Smooth muscle cell (in vitro differentiated cells): ENCODE data around the gene CYP2J2. TPM values are rescaled to one million over a fixed set of nuclear protein-coding genes. Genes with fewer than 3 reads are reported as not detected.

ENCODE experiments used
- DNase-seq: peaks from one replicate; lab custom pipeline; 2025; ENCODE audit not compliant: unreplicated experiment; lab: John Stamatoyannopoulos, UW
- H2AFZ ChIP-seq: fragments of 200-600 bp; sonication (generic); 2 replicates; pipeline ENCODE4 v1.6.0; 2016; ENCODE audit warnings: antibody characterized with exemption, low read depth, mild to moderate bottlenecking
- H3F3A ChIP-seq: fragments of 200-600 bp; sonication (generic); 2 replicates; pipeline ENCODE4 v1.6.0; 2017; ENCODE audit warnings: antibody characterized with exemption, low read depth
- H3K27ac ChIP-seq: fragments of 200-600 bp; sonication (generic); 2 replicates; pipeline ENCODE4 v1.5.1; 2016; ENCODE audit warnings: low read depth, mild to moderate bottlenecking
- H3K27me3 ChIP-seq: fragments of 200-600 bp; sonication (generic); 2 replicates; pipeline ENCODE4 v1.6.1; 2016; ENCODE audit warnings: low read depth, mild to moderate bottlenecking
- H3K36me3 ChIP-seq: fragments of 200-600 bp; sonication (generic); 2 replicates; pipeline ENCODE4 v1.5.1; 2016; ENCODE audit warnings: low read depth
- H3K4me1 ChIP-seq: fragments of 200-600 bp; sonication (generic); 2 replicates; pipeline ENCODE4 v1.5.1; 2016; ENCODE audit warnings: low read depth
- H3K4me2 ChIP-seq: fragments of 200-600 bp; sonication (generic); 2 replicates; pipeline ENCODE4 v1.6.0; 2016; ENCODE audit warnings: mild to moderate bottlenecking
- H3K4me3 ChIP-seq: fragments of 200-600 bp; sonication (generic); 2 replicates; pipeline ENCODE4 v1.5.1; 2016; ENCODE audit warnings: mild to moderate bottlenecking
- H3K79me2 ChIP-seq: fragments of 200-600 bp; sonication (generic); 2 replicates; pipeline ENCODE4 v1.6.0; 2016; ENCODE audit warnings: low read depth, mild to moderate bottlenecking
- H3K9ac ChIP-seq: fragments of 200-600 bp; sonication (generic); 2 replicates; pipeline ENCODE4 v1.6.0; 2016; ENCODE audit warnings: low read depth
- H3K9me3 ChIP-seq: fragments of 200-600 bp; sonication (generic); replicated peaks from 2 replicates; pipeline ENCODE4 v1.5.1; 2016; ENCODE audit warnings: low read depth
- H4K20me1 ChIP-seq: fragments of 200-600 bp; sonication (generic); 2 replicates; pipeline ENCODE4 v1.6.0; 2016; ENCODE audit warnings: low read depth
- CTCF ChIP-seq: fragments of 200-600 bp; sonication (generic); IDR thresholded peaks from 2 replicates; pipeline ENCODE4 v1.5.1; 2017; ENCODE audit warnings: borderline replicate concordance, mild to moderate bottlenecking, antibody characterized with exemption; ENCODE audit not compliant: insufficient read depth, poor library complexity, severe bottlenecking
- WGBS: methylation state at CpG from one replicate; pipeline ENCODE4 v1.1.7; 2016; ENCODE audit warnings: low lambda C conversion rate; 5-methylcytosine and 5-hydroxymethylcytosine counted together
- polyA plus RNA-seq: library from polyadenylated mRNA; unstranded; fragments of >200 nt; fragmentation: Nextera tagmentation; extraction: Ambion mirVana; gene quantifications from 2 replicates; pipeline ENCODE4 v1.2.1, GENCODE V29; 2016
- total RNA-seq: library from RNA; depleted of rRNA; stranded (reverse); fragments of >200 nt; gene quantifications from 2 replicates; pipeline ENCODE4 v1.2.3, GENCODE V29; 2014

The CYP2J2 gene
- total and polyA plus RNA-seq, 2 experiments from 2014 or later = 1.7 to 2.5 TPM

- H3K4me1 ChIP-seq = no peaks in the 10 kb centered on the region
- H3K36me3 ChIP-seq = no peaks in the 10 kb centered on the region
- no peaks in the 10 kb centered on the region for H4K20me1 ChIP-seq
- no peak overlapping the region for H3K4me3 ChIP-seq
- H2AFZ ChIP-seq = no peak overlapping the region
- H3K9ac ChIP-seq = no peak overlapping the region
- H3K4me2 ChIP-seq = no peak overlapping the region
- H3F3A ChIP-seq = no peaks in the 10 kb centered on the region
- no peak overlapping the region for H3K27ac ChIP-seq
- peaks cover 6% of the 10 kb centered on the region for H3K9me3 ChIP-seq
- no peaks in the 10 kb centered on the region for H3K79me2 ChIP-seq
- 27% methylated on average over 3 of the region's 3 CpGs for WGBS
- DNase-seq = no peak
- TF ChIP-seq CTCF = no peak
- no peaks in the 10 kb centered on the region for H3K27me3 ChIP-seq
Observed at GRCh38 chr1:59879996-59880505, 46.5 kb downstream of the CYP2J2 start.

- H3K9me3 ChIP-seq = peaks cover 6% of the 10 kb centered on the region
- no peak overlapping the region for H2AFZ ChIP-seq
- no peak overlapping the region for H3K4me3 ChIP-seq
- no peak overlapping the region for H3K4me2 ChIP-seq
- no peaks in the 10 kb centered on the region for H4K20me1 ChIP-seq
- no peaks in the 10 kb centered on the region for H3F3A ChIP-seq
- H3K79me2 ChIP-seq = no peaks in the 10 kb centered on the region
- whole genome bisulfite sequencing = 20% methylated on average over 5 of the region's 5 CpGs
- no peaks in the 10 kb centered on the region for H3K36me3 ChIP-seq
- DNase-seq = no peak
- H3K9ac ChIP-seq = no peak overlapping the region
- H3K27me3 ChIP-seq = no peaks in the 10 kb centered on the region
- H3K4me1 ChIP-seq = no peaks in the 10 kb centered on the region
- peak; percentile 64 for TF ChIP-seq CTCF
- H3K27ac ChIP-seq = no peak overlapping the region
Observed at GRCh38 chr1:59879574-59879973, 47.0 kb downstream of the CYP2J2 start.

GRCh38 chr1:59878370-59878769, 48.2 kb downstream of the CYP2J2 start:
- DNase-seq = no peak
- H3F3A ChIP-seq = no peaks in the 10 kb centered on the region
- H3K27ac ChIP-seq = no peak overlapping the region
- no peak overlapping the region for H3K4me3 ChIP-seq
- no peak for TF ChIP-seq CTCF
- H3K27me3 ChIP-seq = no peaks in the 10 kb centered on the region
- H3K79me2 ChIP-seq = no peaks in the 10 kb centered on the region
- H3K4me1 ChIP-seq = no peaks in the 10 kb centered on the region
- H3K36me3 ChIP-seq = no peaks in the 10 kb centered on the region
- no peak overlapping the region for H2AFZ ChIP-seq
- H3K9ac ChIP-seq = no peak overlapping the region
- no peak overlapping the region for H3K4me2 ChIP-seq
- peaks cover 6% of the 10 kb centered on the region for H3K9me3 ChIP-seq
- H4K20me1 ChIP-seq = no peaks in the 10 kb centered on the region
- WGBS = 70% methylated on average over 3 of the region's 3 CpGs

- no peak for TF ChIP-seq CTCF
- H2AFZ ChIP-seq = no peak overlapping the region
- DNase-seq = no peak
- H3K79me2 ChIP-seq = no peaks in the 10 kb centered on the region
- no peaks in the 10 kb centered on the region for H3K36me3 ChIP-seq
- H3K27me3 ChIP-seq = no peaks in the 10 kb centered on the region
- H3K4me2 ChIP-seq = no peak overlapping the region
- no peak overlapping the region for H3K27ac ChIP-seq
- WGBS = 85% methylated on average over 2 of the region's 2 CpGs
- no peak overlapping the region for H3K9ac ChIP-seq
- no peaks in the 10 kb centered on the region for H3F3A ChIP-seq
- H3K4me3 ChIP-seq = no peak overlapping the region
- no peaks in the 10 kb centered on the region for H3K4me1 ChIP-seq
- no peaks in the 10 kb centered on the region for H4K20me1 ChIP-seq
- peaks cover 6% of the 10 kb centered on the region for H3K9me3 ChIP-seq
Observed at GRCh38 chr1:59877108-59877682, 49.4 kb downstream of the CYP2J2 start.
